ENCODE results near the gene HERC5.

DNA sequence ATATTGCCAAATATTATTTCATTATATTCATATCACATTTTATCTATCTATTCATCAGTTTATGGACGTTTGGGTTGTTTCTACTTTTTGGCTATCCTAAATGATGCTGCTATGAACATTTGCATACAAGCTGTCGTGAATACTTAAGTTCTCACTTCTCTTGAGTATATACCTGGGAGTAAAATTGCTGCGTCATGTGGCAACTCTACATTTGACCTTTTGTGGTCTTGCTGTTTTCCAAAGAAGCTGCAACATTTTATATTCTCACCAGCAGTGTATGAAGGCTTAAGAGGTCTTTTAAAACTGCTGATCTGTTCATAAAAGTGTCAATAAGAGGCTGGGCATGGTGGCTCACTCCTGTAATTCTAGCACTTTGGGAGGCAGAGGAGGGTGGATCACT is 60.9 kb downstream of the HERC5 start:
- TF ChIP-seq YY1 (IDR thresholded peaks at IDR 0.05; ENCODE audit: insufficient read depth, insufficient read length) (no peak), SUZ12 (IDR thresholded peaks at IDR 0.05; ENCODE audit: extremely low read depth, insufficient read depth, insufficient read length) (no peak), ZNF274 (IDR thresholded peaks at IDR 0.05; ENCODE audit: low read depth, low read length) (no peak)

Measured in NT2/D1 (cell line).